ENCODE measurements around the gene HPCAL1. TPM values are rescaled to one million over a fixed set of nuclear protein-coding genes. Genes with fewer than 3 reads are reported as not detected.

HPCAL1 gene
- total and polyA plus RNA-seq, 2 experiments from 2014 or later = 8.3 to 25.4 TPM

- Histone ChIP-seq H3K4me1 (ENCODE audit: insufficient read depth) (0 out of 2 replicates have a peak, but pooled peaks cover 3% of the 10 kb centered on the region), H3K9me2 (ENCODE audit: insufficient read depth) (no peaks in the 10 kb centered on the region), H3F3A (replicated peaks; ENCODE audit: low read depth) (no peaks in the 10 kb centered on the region), H3K27ac (ENCODE audit: low read depth) (no peak overlapping the region), H3K4me2 (no peak overlapping the region), H2AFZ (no peak overlapping the region), H3K36me3 (ENCODE audit: insufficient read depth) (no peaks in the 10 kb centered on the region), H3K27me3 (ENCODE audit: insufficient read depth) (no peaks in the 10 kb centered on the region), H3K79me2 (replicated peaks; ENCODE audit: insufficient read depth) (no peaks in the 10 kb centered on the region), H3K4me3 (no peak overlapping the region), H4K20me1 (replicated peaks; ENCODE audit: insufficient read depth) (no peaks in the 10 kb centered on the region)
- TF ChIP-seq POLR2AphosphoS5 (IDR thresholded peaks at IDR 0.05; ENCODE audit: low read depth) (no peak), NANOG (IDR thresholded peaks at IDR 0.05; ENCODE audit: borderline replicate concordance) (no peak), ZNF114 (CRISPR knock-in tag; IDR thresholded peaks at IDR 0.05) (no peak)
- TF ChIP-seq, protein P1, sequence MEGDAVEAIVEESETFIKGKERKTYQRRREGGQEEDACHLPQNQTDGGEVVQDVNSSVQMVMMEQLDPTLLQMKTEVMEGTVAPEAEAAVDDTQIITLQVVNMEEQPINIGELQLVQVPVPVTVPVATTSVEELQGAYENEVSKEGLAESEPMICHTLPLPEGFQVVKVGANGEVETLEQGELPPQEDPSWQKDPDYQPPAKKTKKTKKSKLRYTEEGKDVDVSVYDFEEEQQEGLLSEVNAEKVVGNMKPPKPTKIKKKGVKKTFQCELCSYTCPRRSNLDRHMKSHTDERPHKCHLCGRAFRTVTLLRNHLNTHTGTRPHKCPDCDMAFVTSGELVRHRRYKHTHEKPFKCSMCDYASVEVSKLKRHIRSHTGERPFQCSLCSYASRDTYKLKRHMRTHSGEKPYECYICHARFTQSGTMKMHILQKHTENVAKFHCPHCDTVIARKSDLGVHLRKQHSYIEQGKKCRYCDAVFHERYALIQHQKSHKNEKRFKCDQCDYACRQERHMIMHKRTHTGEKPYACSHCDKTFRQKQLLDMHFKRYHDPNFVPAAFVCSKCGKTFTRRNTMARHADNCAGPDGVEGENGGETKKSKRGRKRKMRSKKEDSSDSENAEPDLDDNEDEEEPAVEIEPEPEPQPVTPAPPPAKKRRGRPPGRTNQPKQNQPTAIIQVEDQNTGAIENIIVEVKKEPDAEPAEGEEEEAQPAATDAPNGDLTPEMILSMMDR (conservative IDR thresholded peaks at IDR 0.05; ENCODE audit: low read depth in 2 of 2) = no peak
- Mint-ChIP-seq H3K27me3 (ENCODE audit: insufficient read depth, low read depth, poor library complexity) (peaks cover 4% of the 10 kb centered on the region), H3K4me1 (peaks cover 15% of the 10 kb centered on the region), H3K4me3 (no peak overlapping the region), H3K27ac (no peak overlapping the region), H3K36me3 (ENCODE audit: low read depth) (no peaks in the 10 kb centered on the region), H3K9me3 (no peaks in the 10 kb centered on the region)
- DNase-seq (ENCODE audit: low spot score) (no peak), ATAC-seq (no peak)
These were observed 41.0 kb downstream of the HPCAL1 start for GRCh38 chr2:10343658-10344057.

GRCh38 chr2:10344105-10345066 lies 41.7 kb downstream of the HPCAL1 start:
- DNase-seq (ENCODE audit: low spot score) = no peak

More at GRCh38 chr2:10344105-10345066, 41.7 kb downstream of the HPCAL1 start:
- no peaks in the 10 kb centered on the region for H3K36me3 ChIP-seq (ENCODE audit: insufficient read depth)
- no peak for ATAC-seq
- Mint-ChIP-seq H3K27me3 (ENCODE audit: insufficient read depth, low read depth, poor library complexity) (peaks cover 2% of the 10 kb centered on the region), H3K4me3 (no peak overlapping the region), H3K9me3 (no peaks in the 10 kb centered on the region), H3K36me3 (ENCODE audit: low read depth) (no peaks in the 10 kb centered on the region), H3K4me1 (peaks cover 15% of the 10 kb centered on the region), H3K27ac (no peak overlapping the region; the same call in 1 of the 2 replicates)
- 0 out of 2 replicates have a peak, but pooled peaks cover 3% of the 10 kb centered on the region for H3K4me1 ChIP-seq (ENCODE audit: insufficient read depth)
- no peaks in the 10 kb centered on the region for H4K20me1 ChIP-seq (replicated peaks; ENCODE audit: insufficient read depth)
- H3F3A ChIP-seq (replicated peaks; ENCODE audit: low read depth) = no peaks in the 10 kb centered on the region
- TF ChIP-seq EZH2phosphoT487 (IDR thresholded peaks at IDR 0.05; ENCODE audit: unreplicated experiment) = no peak
- TF ChIP-seq ZNF331 (CRISPR knock-in tag; IDR thresholded peaks at IDR 0.05; ENCODE audit: low read depth) = no peak
- TF ChIP-seq ZNF114 (CRISPR knock-in tag; IDR thresholded peaks at IDR 0.05) = no peak
- TF ChIP-seq ZNF462 (CRISPR knock-in tag; IDR thresholded peaks at IDR 0.05) = no peak
- no peak overlapping the region for H3K4me3 ChIP-seq
- no peak overlapping the region for H3K27ac ChIP-seq (ENCODE audit: low read depth)
- H3K9me2 ChIP-seq (ENCODE audit: insufficient read depth) = no peaks in the 10 kb centered on the region
- no peaks in the 10 kb centered on the region for H3K79me2 ChIP-seq (replicated peaks; ENCODE audit: insufficient read depth)
- H3K27me3 ChIP-seq (ENCODE audit: insufficient read depth) = no peaks in the 10 kb centered on the region
- no peak overlapping the region for H2AFZ ChIP-seq
- no peak overlapping the region for H3K4me2 ChIP-seq

Data from GM23338 (cell line).